Pancreas (tissue), 10 donors: ENCODE results near the gene RFC3. TPM values are rescaled to one million over a fixed set of nuclear protein-coding genes. Genes with fewer than 3 reads are reported as not detected.

Source experiments
- ATAC-seq, 4 donors: fragments of 200-7000 bp; cut with Tn5 transposase; one replicate each; pipeline versions ENCODE4 v1.8.0 to v1.9.1; 2020; ENCODE audit warnings: mild to moderate bottlenecking in 4 of 4, moderate library complexity in 4 of 4
- DNase-seq, 6 donors: peaks; one replicate each; pipeline ENCODE4 v3.0.0-alpha.2; 2020
- FAIRE-seq: peaks from 2 replicates; lab custom pipeline; 2012; peaks lifted over from hg19 to GRCh38; lab: Jason Lieb, UNC
- H3K27ac ChIP-seq, 4 donors: fragments of 200-600 bp; sonication (generic); 1 replicate in 3 of 4; 2 replicates in 1 of 4; pipeline versions ENCODE4 v1.5.0 to v1.8.0; 2020
- H3K27me3 ChIP-seq, 4 donors: fragments of 200-600 bp; one replicate each; pipeline ENCODE4 v1.8.0; 2021
- H3K36me3 ChIP-seq, 3 donors: fragments of 200-600 bp; sonication (generic) in 1 of 3; one replicate each; pipeline versions ENCODE4 v1.5.0 to v1.8.0; 2020 to 2021
- H3K4me1 ChIP-seq, 3 donors: fragments of 200-600 bp; one replicate each; pipeline ENCODE4 v1.8.0; 2021
- H3K4me3 ChIP-seq, 4 donors: fragments of 200-600 bp; sonication (generic) in 2 of 4; one replicate each; pipeline versions ENCODE4 v1.5.0 to v1.8.0; 2020 to 2021
- H3K9me3 ChIP-seq, 4 donors: fragments of 200-600 bp; one replicate each; pipeline ENCODE4 v1.8.0; 2021
- CTCF ChIP-seq, 4 donors: fragments of 200-600 bp; sonication (generic) in 3 of 4; IDR thresholded peaks; one replicate each; pipeline versions ENCODE4 v1.5.0 to v1.8.0; 2021; ENCODE audit warnings: antibody characterized with exemption in 4 of 4
- WGBS, 2 donors: extraction: QIAGEN DNeasy Blood & Tissue Kit; methylation state at CpG; one replicate each; pipeline ENCODE4 v1.1.7; 2013; 5-methylcytosine and 5-hydroxymethylcytosine counted together
- intact Hi-C, 3 donors: fragments of 100-400 bp; cut with DNase I; formaldehyde crosslinking; loops; one replicate each; pipeline versions ENCODE4 v1.11.1 to v1.14.2; 2022
- polyA plus RNA-seq, 2 donors: library from polyadenylated mRNA; stranded (reverse); fragments of 200-250 nt; gene quantifications; one replicate each; pipeline ENCODE4 v1.2.3, GENCODE V29; 2013
- total RNA-seq, 6 donors: library from RNA; stranded (reverse); fragmentation: NEBNext Ultra II Directional in 4 of 6; extraction: Animal tissue kit (Norgen Biotek cat#: 25700) in 4 of 6; gene quantifications; one replicate each; pipeline versions ENCODE4 v1.2.1 to v1.2.4, GENCODE V29; 2021 to 2023
- donor health status: healthy with polysubstance abuse.
- donor health status: DM: no; HTN: no; CAD: no; lungs with moderate emphysema.
- donor health status: DM: no; HTN: no; CAD: no.
- donor health status: control.
- donor health status: control.
- donor health status: Bipolar disorder and iron deficiency.
- donor health status: DM: yes; HTN: yes; CAD: no.
- donor health status: DM: no; HTN: no; CAD: no.
- donor health status: DM: no; HTN: no; CAD: no.
- donor health status: DM: yes; HTN: yes; CAD: no.

Gene RFC3
- total and polyA plus RNA-seq, 8 donors, result 1.4 to 5.7 (median 2.9) TPM

- ATAC-seq (no peak), DNase-seq (no peak), FAIRE-seq (no peak)
- H3K27ac ChIP-seq, result no peak overlapping the region
- H3K36me3 ChIP-seq, result no peaks in the 10 kb centered on the region
- no peaks in the 10 kb centered on the region for H3K9me3 ChIP-seq
- TF ChIP-seq CTCF (IDR thresholded peaks at IDR 0.05), result no peak
- no peaks in the 10 kb centered on the region for H3K4me1 ChIP-seq
- H3K4me3 ChIP-seq, result no peak overlapping the region
- no peaks in the 10 kb centered on the region for H3K27me3 ChIP-seq
- intact Hi-C loops, result no loop called here
Measured at GRCh38 chr13:33849211-33849610, 31.3 kb downstream of the RFC3 start.

GRCh38 chr13:33855371-33855895 is 37.5 kb downstream of the RFC3 start:
- H3K36me3 ChIP-seq, result no peaks in the 10 kb centered on the region
- ATAC-seq, result no peak
- no peak for DNase-seq
- 94 to 96% methylated on average over 3 of the region's 3 CpGs for WGBS, 2 donors
- no peak for TF ChIP-seq CTCF (IDR thresholded peaks at IDR 0.05)
- no peak overlapping the region for H3K27ac ChIP-seq
- H3K27me3 ChIP-seq, result no peaks in the 10 kb centered on the region
- no peaks in the 10 kb centered on the region for H3K9me3 ChIP-seq
- no peak for FAIRE-seq
- H3K4me1 ChIP-seq, result no peaks in the 10 kb centered on the region
- no peak overlapping the region for H3K4me3 ChIP-seq
- intact Hi-C loops, result no loop called here

- Histone ChIP-seq H3K4me1 (no peaks in the 10 kb centered on the region), H3K27ac (no peak overlapping the region), H3K4me3 (no peak overlapping the region), H3K36me3 (no peaks in the 10 kb centered on the region), H3K9me3 (no peaks in the 10 kb centered on the region), H3K27me3 (no peaks in the 10 kb centered on the region)
- no peak for FAIRE-seq
- no peak for DNase-seq
- WGBS, 2 donors, result 94 to 97% methylated on average over 1 of the region's 1 CpG
- intact Hi-C loops, result no loop called here
- no peak for TF ChIP-seq CTCF (IDR thresholded peaks at IDR 0.05)
- no peak for ATAC-seq
Measured at GRCh38 chr13:33859691-33860303, 41.8 kb downstream of the RFC3 start.

GRCh38 chr13:33860526-33860925 is 42.6 kb downstream of the RFC3 start:
- H3K27me3 ChIP-seq, result no peaks in the 10 kb centered on the region
- H3K27ac ChIP-seq, result no peak overlapping the region
- DNase-seq (no peak), FAIRE-seq (no peak), ATAC-seq (no peak)
- H3K9me3 ChIP-seq, result no peaks in the 10 kb centered on the region
- H3K36me3 ChIP-seq, result no peaks in the 10 kb centered on the region
- H3K4me1 ChIP-seq, result no peaks in the 10 kb centered on the region
- WGBS, 2 donors, result 90 to 91% methylated on average over 9 of the region's 9 CpGs
- intact Hi-C loops, result no loop called here
- no peak overlapping the region for H3K4me3 ChIP-seq
- TF ChIP-seq CTCF (IDR thresholded peaks at IDR 0.05), result no peak

- no peaks in the 10 kb centered on the region for H3K9me3 ChIP-seq
- no peaks in the 10 kb centered on the region for H3K36me3 ChIP-seq
- no peaks in the 10 kb centered on the region for H3K27me3 ChIP-seq
- ATAC-seq, result no peak
- TF ChIP-seq CTCF (IDR thresholded peaks at IDR 0.05), result no peak
- no peak for DNase-seq
- WGBS, 2 donors, result 55 to 61% methylated on average over 5 of the region's 5 CpGs
- intact Hi-C loops, result no loop called here
- no peak overlapping the region for H3K4me3 ChIP-seq
- H3K27ac ChIP-seq, result no peak overlapping the region
- no peak for FAIRE-seq
- H3K4me1 ChIP-seq, result no peaks in the 10 kb centered on the region
Measured at GRCh38 chr13:33862016-33862415, 44.1 kb downstream of the RFC3 start.
